GM18867 (cell line): Measurements from ENCODE around the gene ZDHHC7.

Experiments
- ATAC-seq: cut with Tn5 transposase; IDR thresholded peaks from one replicate; pipeline ENCODE4 v1.9.1; 2021; ENCODE audit warnings: mild to moderate bottlenecking, moderate library complexity; ENCODE audit not compliant: unreplicated experiment

Gene ZDHHC7

GRCh38 chr16:84999857-85000480 lies 11.4 kb downstream of the ZDHHC7 start:
- no peak for ATAC-seq

DNA sequence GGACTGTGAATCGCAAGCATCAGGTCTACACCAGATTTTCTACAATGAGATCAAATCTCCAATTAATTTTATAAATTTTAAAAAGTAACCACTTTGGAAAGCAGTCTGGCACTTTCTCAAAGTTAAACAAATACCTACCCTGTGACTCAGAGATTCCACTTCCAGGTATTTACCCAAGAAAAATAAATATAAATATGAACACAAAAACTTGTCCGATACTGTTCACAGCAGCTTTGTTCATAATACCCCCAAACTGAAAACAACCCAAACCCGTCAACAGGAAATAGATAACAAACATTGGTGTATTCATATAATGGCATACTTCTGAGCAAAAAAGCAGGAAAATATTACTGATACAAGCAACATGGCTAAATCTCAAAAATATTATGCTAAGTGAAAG lies 12.1 kb downstream of the ZDHHC7 start:
- no peak for ATAC-seq

DNA sequence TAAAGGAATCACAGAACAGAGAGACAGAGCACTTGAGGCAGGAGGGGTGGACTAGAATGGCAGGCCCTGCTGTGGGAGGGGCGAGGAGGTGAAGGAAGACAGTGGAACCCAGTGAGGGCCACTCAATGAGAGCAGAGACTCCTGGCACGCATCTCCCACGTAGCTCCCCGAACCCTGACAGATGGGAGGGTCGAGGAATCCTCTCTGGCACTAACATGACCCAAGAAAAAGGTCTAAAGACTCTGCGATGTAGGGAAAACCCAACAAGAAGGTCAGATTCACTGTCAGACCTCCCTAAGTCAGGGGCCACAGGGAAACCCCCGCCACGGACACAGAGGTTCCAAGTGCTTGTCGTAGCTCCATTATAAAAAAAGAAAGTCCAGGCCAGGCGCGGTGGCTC lies 15.0 kb downstream of the ZDHHC7 start:
- no peak for ATAC-seq

DNA sequence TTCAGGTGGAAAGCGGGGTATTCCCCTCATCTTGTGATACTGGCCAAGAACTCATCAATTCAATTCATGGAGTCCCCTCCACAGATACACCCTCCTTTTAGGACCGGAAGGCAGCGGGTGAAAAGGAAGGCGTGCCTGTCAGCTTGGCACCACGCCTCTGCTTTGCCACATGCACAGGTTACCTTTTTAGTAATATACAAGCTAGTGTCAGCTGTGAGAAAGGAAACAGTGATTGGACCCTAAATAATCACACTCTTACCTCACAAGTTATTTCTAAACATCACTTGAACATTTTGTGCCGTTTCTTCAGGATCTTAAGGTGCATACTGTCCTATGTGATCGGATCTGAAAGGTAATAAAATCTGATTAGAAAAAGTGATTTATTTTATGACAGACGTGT lies 15.7 kb downstream of the ZDHHC7 start:
- no peak for ATAC-seq

DNA sequence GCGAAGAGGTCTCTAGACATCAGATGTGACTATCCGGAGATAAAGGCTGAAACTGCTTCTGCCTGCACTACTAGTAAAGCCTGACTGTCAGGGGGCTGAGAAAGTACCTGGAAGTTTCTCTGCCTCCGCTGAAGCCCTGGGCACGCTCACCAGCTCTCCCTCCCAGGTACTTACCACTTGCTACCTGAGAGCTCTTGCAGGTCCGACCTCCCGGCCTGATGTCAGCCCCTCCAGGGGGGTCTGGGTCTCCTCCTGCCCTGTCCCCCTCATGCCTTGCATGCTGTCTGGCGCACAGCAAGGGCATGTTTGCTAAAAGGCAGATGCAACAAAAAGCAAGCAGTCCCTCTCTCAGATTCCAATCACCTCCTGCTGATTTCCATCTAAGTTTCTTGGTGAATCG lies 17.4 kb downstream of the ZDHHC7 start:
- no peak for ATAC-seq

DNA sequence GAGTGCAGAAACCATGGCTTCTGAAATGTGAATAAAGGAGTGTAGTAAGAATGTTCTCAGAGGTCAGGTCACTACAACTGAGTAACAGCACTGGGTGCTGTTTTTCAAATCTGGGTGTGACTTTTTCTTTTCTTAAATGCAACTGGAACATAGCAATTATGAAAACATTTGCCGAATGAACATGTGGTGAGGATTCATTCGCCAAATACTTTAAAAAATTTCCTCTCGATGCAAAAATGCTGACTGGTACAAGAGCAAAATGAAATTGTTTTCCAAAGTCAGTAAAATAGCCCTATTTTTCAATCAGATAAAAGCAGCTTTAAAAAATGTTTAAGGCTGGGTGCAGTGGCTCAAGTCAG lies 18.6 kb downstream of the ZDHHC7 start:
- no peak for ATAC-seq

GRCh38 chr16:84990782-84991181 lies 20.6 kb downstream of the ZDHHC7 start:
- ATAC-seq, result no peak

DNA sequence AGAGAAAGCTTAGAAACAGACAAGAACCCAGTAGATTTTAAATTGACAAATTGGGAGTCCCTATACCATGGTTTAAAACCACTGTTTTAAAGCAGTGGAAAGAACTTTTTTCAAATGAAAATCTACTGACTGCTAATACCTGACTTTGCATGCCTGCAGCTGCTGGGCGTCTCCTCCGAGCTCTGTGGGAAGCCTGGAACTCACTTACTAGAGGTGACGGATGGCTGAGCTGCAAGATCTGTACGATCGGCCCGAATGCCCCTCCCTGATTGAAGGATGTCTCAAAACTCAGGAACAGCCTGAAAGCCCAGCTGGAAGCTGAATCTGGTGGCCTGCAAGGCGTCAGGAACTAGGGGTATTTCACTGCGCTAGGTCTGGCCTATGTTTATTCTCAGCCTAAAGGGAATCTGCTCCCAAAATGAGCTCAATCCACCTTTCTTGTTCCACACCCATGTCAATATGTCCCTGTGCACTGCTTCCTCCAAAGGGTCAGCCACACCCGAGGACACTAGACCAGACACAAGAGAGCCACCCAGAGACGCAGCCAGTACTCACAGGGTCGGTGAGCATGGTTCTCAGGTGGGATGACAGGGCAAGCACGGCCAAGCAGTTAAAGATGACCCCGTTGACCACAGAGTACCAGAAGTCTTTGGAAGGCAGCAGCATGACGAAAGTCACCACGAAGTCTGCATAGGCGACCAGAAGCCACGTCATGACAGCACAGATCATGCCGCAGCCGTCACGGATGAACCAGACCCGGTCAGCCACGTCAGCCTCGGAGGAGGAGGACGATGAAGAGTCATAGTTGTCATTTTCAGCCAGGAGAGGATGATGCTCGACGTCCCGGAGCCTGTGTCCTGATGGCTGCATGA lies 21.4 kb downstream of the ZDHHC7 start:
- ATAC-seq, result no peak

GRCh38 chr16:84988328-84989080 lies 22.8 kb downstream of the ZDHHC7 start:
- no peak for ATAC-seq

DNA sequence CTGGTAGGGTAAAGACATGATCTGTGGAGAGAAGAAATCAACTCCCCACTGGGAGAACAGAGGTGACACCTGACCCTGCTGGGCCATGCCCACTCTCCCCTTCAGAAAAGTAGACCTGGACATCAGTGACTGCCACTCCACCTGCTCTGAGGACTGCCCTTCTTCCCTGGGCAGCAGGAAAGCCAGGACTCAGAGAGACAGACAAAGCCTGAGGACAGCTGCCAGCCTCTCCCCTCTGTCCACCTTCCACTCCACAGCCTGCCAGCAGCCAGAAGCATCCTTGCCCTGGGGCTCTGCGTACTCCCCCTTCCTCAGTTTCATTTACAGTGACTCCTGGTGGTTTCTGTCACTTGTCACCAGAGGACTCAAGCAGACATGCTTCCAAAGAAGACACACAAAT lies 24.5 kb downstream of the ZDHHC7 start:
- ATAC-seq, result no peak

DNA sequence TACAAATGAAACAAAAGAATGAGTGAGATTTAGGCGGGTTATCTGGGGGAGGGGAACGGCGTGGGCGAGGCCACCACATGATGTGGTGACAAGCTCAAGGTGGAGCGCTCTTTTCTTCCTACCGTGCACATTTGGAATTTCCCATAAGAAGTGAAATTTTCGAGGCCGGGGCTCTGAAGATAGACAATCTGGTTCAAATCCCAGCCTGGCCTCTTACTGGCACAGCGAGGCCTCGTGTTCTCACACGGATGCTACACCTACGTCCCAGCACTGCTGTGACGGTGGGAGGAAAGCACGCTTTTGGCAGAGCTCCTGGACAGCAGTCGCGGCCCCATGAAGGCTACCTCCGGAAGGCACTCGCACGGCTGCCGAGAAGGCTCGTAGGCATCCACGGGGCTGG lies 25.2 kb downstream of the ZDHHC7 start:
- ATAC-seq, result no peak

- no peak for ATAC-seq
Measured at GRCh38 chr16:84985079-84986065, 26.0 kb downstream of the ZDHHC7 start.

DNA sequence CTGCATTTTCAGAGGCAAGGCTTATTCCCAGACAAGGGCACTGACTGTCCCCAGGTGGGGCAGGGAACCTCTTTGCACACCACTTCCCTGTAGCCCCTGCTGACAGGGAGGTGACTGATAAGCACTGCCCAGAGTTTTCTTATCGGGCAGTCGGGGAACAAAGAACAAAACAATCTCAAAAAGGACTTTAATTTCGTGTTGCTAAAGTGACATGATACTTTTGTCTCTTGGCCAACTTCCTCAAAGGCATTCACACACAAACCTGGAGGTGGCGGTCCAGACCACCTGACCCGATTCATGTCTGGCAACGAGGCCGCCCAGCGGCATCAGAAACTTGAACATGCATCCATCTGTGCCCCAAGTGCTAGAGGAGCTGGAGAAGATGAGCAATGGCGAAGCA lies 28.9 kb downstream of the ZDHHC7 start:
- no peak for ATAC-seq

DNA sequence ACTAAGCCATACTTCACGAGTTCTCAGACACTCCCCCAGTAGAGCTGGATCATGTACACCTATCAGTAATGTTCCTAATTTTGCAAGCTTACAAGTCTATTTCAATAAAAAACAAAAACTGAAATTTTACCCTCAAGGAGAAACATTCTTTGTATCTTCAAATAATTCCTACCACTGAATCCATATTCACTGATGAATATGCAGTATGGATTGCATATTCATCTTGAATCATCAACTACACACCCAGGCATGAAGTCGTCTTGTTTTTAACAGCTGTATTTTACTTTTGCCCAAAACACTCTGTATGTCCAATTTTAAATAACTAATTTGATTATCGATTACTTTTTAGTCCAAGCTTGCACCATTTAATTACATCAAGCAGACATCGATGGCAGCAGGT lies 31.8 kb downstream of the ZDHHC7 start:
- no peak for ATAC-seq

GRCh38 chr16:84976644-84977400 lies 34.5 kb downstream of the ZDHHC7 start:
- no peak for ATAC-seq

GRCh38 chr16:84975522-84975921 lies 35.8 kb downstream of the ZDHHC7 start:
- no peak for ATAC-seq

DNA sequence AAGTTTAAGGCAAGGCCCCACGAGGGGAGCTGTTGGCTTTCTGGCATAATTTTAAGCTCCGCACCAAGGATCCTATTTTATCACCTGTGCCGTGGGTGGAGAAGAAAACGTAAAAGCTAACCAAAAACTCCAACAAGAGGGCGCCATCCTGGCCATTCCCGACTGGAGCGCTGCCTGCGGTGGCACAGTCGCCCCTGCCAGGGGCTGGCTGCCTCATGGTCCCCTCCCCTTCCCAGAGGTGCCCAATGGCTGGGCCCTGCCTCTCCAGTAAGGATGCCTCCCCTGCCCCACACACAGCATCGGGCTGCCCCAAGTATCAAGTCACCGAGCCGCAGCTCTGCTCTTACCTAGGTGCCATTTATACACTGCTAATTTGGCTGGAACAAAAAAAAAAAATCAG lies 36.3 kb downstream of the ZDHHC7 start:
- no peak for ATAC-seq

DNA sequence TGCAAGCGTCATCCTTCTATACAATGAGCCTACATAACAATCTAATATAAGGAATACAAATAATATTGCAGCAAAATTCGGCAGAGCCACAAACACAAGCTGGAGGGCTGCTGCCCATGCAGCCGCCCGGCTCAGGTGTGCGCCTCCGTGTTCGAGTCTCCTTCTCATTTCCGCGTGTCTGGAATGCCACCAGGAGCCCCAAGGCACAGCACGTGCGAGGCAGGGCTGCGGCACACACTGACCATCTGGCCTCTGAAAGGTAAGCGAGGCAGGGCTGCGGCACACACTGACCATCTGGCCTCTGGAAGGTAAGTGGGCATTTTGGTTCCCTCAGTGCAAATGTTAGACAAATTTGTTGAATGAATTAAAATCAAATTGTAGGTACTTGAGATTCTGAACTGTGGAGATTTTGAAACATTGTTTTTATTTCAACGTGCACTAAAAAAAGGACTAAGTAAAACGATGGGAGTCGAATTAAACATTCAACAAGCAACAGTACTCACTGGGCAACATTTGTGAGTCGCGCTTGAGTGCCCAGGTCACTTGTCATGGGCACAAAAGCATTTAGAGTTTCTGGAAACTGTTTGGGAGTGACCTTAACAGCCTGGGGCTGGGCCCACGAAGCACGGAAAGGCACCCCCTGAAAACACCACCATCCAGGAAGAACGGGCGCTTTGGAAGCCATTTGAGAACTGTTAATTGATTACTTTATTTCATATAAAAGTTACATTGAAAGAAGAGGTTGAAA lies 37.4 kb downstream of the ZDHHC7 start:
- no peak for ATAC-seq

GRCh38 chr16:84973236-84973635 lies 38.1 kb downstream of the ZDHHC7 start:
- ATAC-seq, result no peak
